ENCODE data around the gene EVI5L.

GRCh38 chr19:7795555-7796161 is 34.4 kb upstream of the EVI5L start:
- no peak for TF ChIP-seq POLR2A (IDR thresholded peaks at IDR 0.05; ENCODE audit: extremely low read depth, insufficient read length)
- no peak for TF ChIP-seq MYC (IDR thresholded peaks at IDR 0.05; ENCODE audit: low read depth, low read length)
- no peak for TF ChIP-seq MAX (IDR thresholded peaks at IDR 0.05; ENCODE audit: low read depth, low read length)
- no peak for TF ChIP-seq CTCF (IDR thresholded peaks at IDR 0.05; ENCODE audit: low read depth, low read length)
